ENCODE data around the gene REC114. TPM values are rescaled to one million over a fixed set of nuclear protein-coding genes. Genes with fewer than 3 reads are reported as not detected.
"Not testable (repeated sequence)": the region's sequence is repeated elsewhere in the genome, so short reads cannot be mapped to it uniquely, and the experiment has no call there.

REC114 gene
- total RNA-seq, 1 donor from 2014 or later, result not detected

DNA sequence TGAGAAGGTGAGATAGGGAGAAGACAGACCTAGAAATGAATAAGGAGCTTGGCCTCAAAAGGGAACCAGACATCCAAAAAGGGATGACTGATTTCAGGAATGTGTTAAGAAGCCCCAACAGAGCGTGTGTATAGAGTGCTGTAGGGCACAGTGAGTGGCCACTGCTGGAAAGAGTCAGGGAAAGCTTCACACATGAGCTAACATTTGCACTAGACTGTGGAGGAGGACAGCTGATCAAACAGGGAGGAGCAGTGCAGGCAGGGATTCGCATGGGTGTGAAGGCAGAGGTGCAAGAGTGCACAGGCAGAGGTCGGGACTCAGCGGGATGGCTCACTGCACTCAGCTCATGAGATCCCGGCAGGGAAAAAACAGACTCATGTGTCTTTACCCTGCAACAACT, 128.4 kb downstream of the REC114 start:
- H3K4me1 Mint-ChIP-seq, result no peaks in the 10 kb centered on the region
- no peaks in the 10 kb centered on the region for H3K27me3 Mint-ChIP-seq (ENCODE audit: low read depth)
- peaks cover 7% of the 10 kb centered on the region for H3K36me3 Mint-ChIP-seq (ENCODE audit: low read depth)
- no peaks in the 10 kb centered on the region for H3K9me3 Mint-ChIP-seq
- DNase-seq (ENCODE audit: low read depth, low spot score), result no peak
- no peak overlapping the region for H3K27ac Mint-ChIP-seq (ENCODE audit: unreplicated experiment)
- no peak overlapping the region for H3K4me3 Mint-ChIP-seq
- TF ChIP-seq CTCF (conservative IDR thresholded peaks at IDR 0.05), result no peak

DNA sequence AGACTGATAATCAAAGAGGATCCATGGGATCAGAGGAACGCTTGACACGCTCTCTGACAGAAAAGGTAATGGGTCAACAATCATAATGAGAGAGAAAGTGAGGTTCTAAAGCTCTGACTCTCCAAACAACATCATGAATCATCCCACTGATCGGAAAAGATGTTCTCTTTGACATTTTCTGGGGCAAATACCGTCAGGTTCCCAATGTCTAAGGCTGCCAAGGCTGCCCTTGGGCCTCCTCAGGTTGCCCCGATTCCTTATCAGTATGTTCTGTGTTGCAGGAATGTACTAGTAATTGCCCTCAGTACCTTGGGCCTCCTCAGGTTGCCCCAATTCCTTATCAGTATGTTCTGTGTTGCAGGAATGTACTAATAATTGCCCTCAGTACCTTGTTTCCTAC, 129.3 kb downstream of the REC114 start:
- H3K27me3 Mint-ChIP-seq (ENCODE audit: low read depth), result no peaks in the 10 kb centered on the region
- no peaks in the 10 kb centered on the region for H3K4me1 Mint-ChIP-seq
- no peak for TF ChIP-seq CTCF (conservative IDR thresholded peaks at IDR 0.05)
- no peaks in the 10 kb centered on the region for H3K9me3 Mint-ChIP-seq
- H3K27ac Mint-ChIP-seq (ENCODE audit: unreplicated experiment), result no peak overlapping the region
- no peak overlapping the region for H3K4me3 Mint-ChIP-seq
- DNase-seq (ENCODE audit: low read depth, low spot score), result no peak
- H3K36me3 Mint-ChIP-seq (ENCODE audit: low read depth), result peaks cover 7% of the 10 kb centered on the region

GRCh38 chr15:73573037-73573436, 130.1 kb downstream of the REC114 start:
- H3K36me3 Mint-ChIP-seq (ENCODE audit: low read depth), result peaks cover 7% of the 10 kb centered on the region
- no peak overlapping the region for H3K27ac Mint-ChIP-seq (ENCODE audit: unreplicated experiment)
- H3K4me1 Mint-ChIP-seq, result no peaks in the 10 kb centered on the region
- TF ChIP-seq CTCF (conservative IDR thresholded peaks at IDR 0.05), result no peak
- no peak for DNase-seq (ENCODE audit: low read depth, low spot score)
- H3K27me3 Mint-ChIP-seq (ENCODE audit: low read depth), result no peaks in the 10 kb centered on the region
- no peak overlapping the region for H3K4me3 Mint-ChIP-seq
- H3K9me3 Mint-ChIP-seq, result no peaks in the 10 kb centered on the region

DNA sequence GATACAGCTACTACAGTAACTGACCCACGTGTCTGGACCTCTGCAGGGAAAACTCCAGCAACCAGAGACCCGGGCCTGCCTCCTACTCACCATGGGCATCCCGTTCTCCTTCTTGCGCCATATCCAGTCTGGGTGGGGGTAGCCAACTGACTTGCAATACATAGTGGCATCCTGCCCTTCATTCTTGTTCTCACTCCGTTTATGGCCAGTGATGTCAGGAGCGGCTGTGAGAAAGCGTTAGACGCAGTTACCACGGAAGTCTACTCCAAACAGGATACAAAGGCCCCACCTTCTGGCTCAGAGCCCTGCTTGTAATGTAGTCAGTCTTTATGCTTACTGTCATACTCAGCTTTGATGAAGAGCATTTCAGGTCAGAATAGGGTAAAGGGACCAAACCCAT, 130.6 kb downstream of the REC114 start:
- H3K27me3 Mint-ChIP-seq (ENCODE audit: low read depth), result no peaks in the 10 kb centered on the region
- peaks cover 7% of the 10 kb centered on the region for H3K36me3 Mint-ChIP-seq (ENCODE audit: low read depth)
- no peak overlapping the region for H3K27ac Mint-ChIP-seq (ENCODE audit: unreplicated experiment)

GRCh38 chr15:73575636-73576247, 132.8 kb downstream of the REC114 start:
- H3K36me3 Mint-ChIP-seq (ENCODE audit: low read depth), result no peaks in the 10 kb centered on the region

More for the DNA sequence above, 130.6 kb downstream of the REC114 start:
- H3K4me3 Mint-ChIP-seq, result no peak overlapping the region
- TF ChIP-seq CTCF (conservative IDR thresholded peaks at IDR 0.05), result no peak
- H3K4me1 Mint-ChIP-seq, result no peaks in the 10 kb centered on the region
- no peaks in the 10 kb centered on the region for H3K9me3 Mint-ChIP-seq
- DNase-seq (ENCODE audit: low read depth, low spot score), result no peak

DNA sequence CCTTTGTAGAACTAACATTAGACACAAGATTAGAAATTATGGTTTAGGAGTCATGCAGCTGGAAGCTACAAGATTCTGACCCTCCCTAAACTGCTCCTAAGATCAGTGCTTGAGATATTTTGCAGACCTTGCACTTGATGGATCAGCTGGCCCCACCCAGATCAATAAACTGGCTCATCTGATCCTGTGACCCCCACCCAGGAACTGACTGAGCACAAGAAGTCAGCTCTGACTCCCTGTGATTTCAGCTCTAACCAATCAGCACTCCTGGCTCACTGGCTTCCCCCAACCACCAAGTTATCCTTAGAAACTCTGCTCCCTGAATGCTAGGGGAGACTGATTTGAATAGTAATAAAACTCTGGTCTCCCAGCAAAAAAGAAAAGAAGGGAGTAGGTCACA, 134.6 kb downstream of the REC114 start:
- not testable (repeated sequence) for H3K4me1 Mint-ChIP-seq; H3K27me3 Mint-ChIP-seq (ENCODE audit: low read depth); DNase-seq (ENCODE audit: low read depth, low spot score); H3K36me3 Mint-ChIP-seq (ENCODE audit: low read depth); H3K9me3 Mint-ChIP-seq; H3K27ac Mint-ChIP-seq (ENCODE audit: unreplicated experiment); H3K4me3 Mint-ChIP-seq

More at GRCh38 chr15:73575636-73576247, 132.8 kb downstream of the REC114 start:
- no peaks in the 10 kb centered on the region for H3K9me3 Mint-ChIP-seq
- H3K4me1 Mint-ChIP-seq, result no peaks in the 10 kb centered on the region
- H3K4me3 Mint-ChIP-seq, result no peak overlapping the region
- H3K27me3 Mint-ChIP-seq (ENCODE audit: low read depth), result no peaks in the 10 kb centered on the region
- no peak overlapping the region for H3K27ac Mint-ChIP-seq (ENCODE audit: unreplicated experiment)
- no peak for TF ChIP-seq CTCF (conservative IDR thresholded peaks at IDR 0.05)
- no peak for DNase-seq (ENCODE audit: low read depth, low spot score)

Measured in neural crest cell (in vitro differentiated cells).